ENCODE data around the gene CHIT1. TPM values are rescaled to one million over a fixed set of nuclear protein-coding genes. Genes with fewer than 3 reads are reported as not detected.

The CHIT1 gene
- total and polyA plus RNA-seq, 7 donors = 0.04 to 0.27 (median 0.09) TPM; not detected in 3

GRCh38 chr1:203211812-203212211 lies 17.7 kb downstream of the CHIT1 start:
- WGBS, 3 donors = 75 to 84% (median 82%) methylated on average over 3 of the region's 3 CpGs
- ATAC-seq = no peak
- no peaks in the 10 kb centered on the region for H3K9me3 ChIP-seq
- no peaks in the 10 kb centered on the region for H3K36me3 ChIP-seq (ENCODE audit: insufficient read depth in 1 of 2, low read depth in 1 of 2)
- no peaks in the 10 kb centered on the region for H3K27me3 ChIP-seq (ENCODE audit: insufficient read depth in 3 of 3, low read length in 2 of 3)
- H3K4me3 ChIP-seq = no peak overlapping the region
- TF ChIP-seq CTCF (IDR thresholded peaks at IDR 0.05) = no peak
- peaks cover 12% of the 10 kb centered on the region for H3K4me1 ChIP-seq
- intact Hi-C loops (cut with DNase I) = no loop called here
- no peak for DNase-seq
- no peak overlapping the region for H3K27ac ChIP-seq

- H3K36me3 ChIP-seq (ENCODE audit: insufficient read depth in 1 of 2, low read depth in 1 of 2) = no peaks in the 10 kb centered on the region
- intact Hi-C loops (cut with DNase I) = no loop called here
- no peak for TF ChIP-seq CTCF (IDR thresholded peaks at IDR 0.05)
- H3K4me1 ChIP-seq = peaks cover 4% of the 10 kb centered on the region
- H3K27me3 ChIP-seq (ENCODE audit: insufficient read depth in 3 of 3, low read length in 2 of 3) = no peaks in the 10 kb centered on the region
- H3K27ac ChIP-seq = no peak overlapping the region
- ATAC-seq = no peak
- H3K4me3 ChIP-seq = no peak overlapping the region
- H3K9me3 ChIP-seq = no peaks in the 10 kb centered on the region
- DNase-seq = no peak
These were observed 18.5 kb downstream of the CHIT1 start for GRCh38 chr1:203210988-203211387.

GRCh38 chr1:203210350-203210749 lies 19.1 kb downstream of the CHIT1 start:
- DNase-seq = no peak
- Histone ChIP-seq H3K27me3 (ENCODE audit: insufficient read depth in 3 of 3, low read length in 2 of 3) (no peaks in the 10 kb centered on the region), H3K9me3 (no peaks in the 10 kb centered on the region), H3K4me1 (no peaks in the 10 kb centered on the region), H3K4me3 (no peak overlapping the region), H3K27ac (no peak overlapping the region), H3K36me3 (ENCODE audit: insufficient read depth in 1 of 2, low read depth in 1 of 2) (no peaks in the 10 kb centered on the region)
- intact Hi-C loops (cut with DNase I) = no loop called here
- ATAC-seq = no peak
- TF ChIP-seq CTCF (IDR thresholded peaks at IDR 0.05) = no peak

- 68 to 81% (median 69%) methylated on average over 1 of the region's 1 CpG for WGBS, 3 donors
- Histone ChIP-seq H3K27ac (no peak overlapping the region), H3K9me3 (no peaks in the 10 kb centered on the region), H3K4me3 (no peak overlapping the region), H3K36me3 (ENCODE audit: insufficient read depth in 1 of 2, low read depth in 1 of 2) (no peaks in the 10 kb centered on the region), H3K4me1 (peaks cover 2% of the 10 kb centered on the region), H3K27me3 (ENCODE audit: insufficient read depth in 3 of 3, low read length in 2 of 3) (no peaks in the 10 kb centered on the region)
- DNase-seq = no peak
- no peak for ATAC-seq
- intact Hi-C loops (cut with DNase I) = no loop called here
- TF ChIP-seq CTCF (IDR thresholded peaks at IDR 0.05) = no peak
These were observed 21.3 kb downstream of the CHIT1 start for GRCh38 chr1:203208181-203208580.

- WGBS, 3 donors = 68 to 75% (median 69%) methylated on average over 2 of the region's 2 CpGs
- Histone ChIP-seq H3K4me1 (peaks cover 6% of the 10 kb centered on the region), H3K9me3 (no peaks in the 10 kb centered on the region), H3K4me3 (no peak overlapping the region), H3K36me3 (ENCODE audit: insufficient read depth in 1 of 2, low read depth in 1 of 2) (no peaks in the 10 kb centered on the region), H3K27ac (no peak overlapping the region), H3K27me3 (ENCODE audit: insufficient read depth in 3 of 3, low read length in 2 of 3) (no peaks in the 10 kb centered on the region)
- no peak for TF ChIP-seq CTCF (IDR thresholded peaks at IDR 0.05)
- intact Hi-C loops (cut with DNase I) = no loop called here
- DNase-seq (no peak), ATAC-seq (no peak)
These were observed 21.7 kb downstream of the CHIT1 start for GRCh38 chr1:203207751-203208150.
